OCI-LY3 (cell line): ENCODE data around the gene TSPAN15.

Experiments
- H2AFZ ChIP-seq: fragments of 200-600, 300-600 bp; shearing (Covaris generic); 2 replicates; pipeline ENCODE4 v1.6.0; 2014; ENCODE audit warnings: antibody characterized with exemption, low read depth, low read length
- H3K27ac ChIP-seq: fragments of 200-600, 300-600 bp; sonication (generic); 2 replicates; pipeline ENCODE4 v1.5.1; 2014; ENCODE audit warnings: mild to moderate bottlenecking, low read length, moderate library complexity, mixed read lengths
- H3K27me3 ChIP-seq: fragments of 200-600, 300-600 bp; sonication (generic); 2 replicates; pipeline ENCODE4 v1.6.1; 2014; ENCODE audit warnings: low read depth, low read length, mixed read lengths
- H3K36me3 ChIP-seq: fragments of 200-600, 300-600 bp; sonication (generic); replicated peaks from 2 replicates; pipeline ENCODE3; 2014; ENCODE audit warnings: low read depth, low read length, mixed read lengths
- H3K4me1 ChIP-seq: fragments of 300-600, 200-600 bp; sonication (generic); 2 replicates; pipeline ENCODE4 v1.6.1; 2014; ENCODE audit warnings: low read length, mixed read lengths
- H3K4me2 ChIP-seq: fragments of 200-600, 300-600 bp; sonication (generic); 2 replicates; pipeline ENCODE4 v1.6.1; 2014; ENCODE audit warnings: low read length, mixed read lengths
- H3K4me3 ChIP-seq: fragments of 300-600, 200-600 bp; sonication (generic); 2 replicates; pipeline ENCODE4 v1.5.1; 2014; ENCODE audit warnings: antibody characterized with exemption, mild to moderate bottlenecking, low read length, moderate library complexity
- H3K79me2 ChIP-seq: fragments of 300-600, 200-600 bp; shearing (Covaris generic); 2 replicates; pipeline ENCODE4 v1.6.1; 2014; ENCODE audit warnings: mild to moderate bottlenecking, low read length, mixed read lengths
- H3K9ac ChIP-seq: fragments of 300-600, 200-600 bp; shearing (Covaris generic); 2 replicates; pipeline ENCODE4 v1.6.0; 2014; ENCODE audit warnings: mild to moderate bottlenecking, low read length, moderate library complexity
- H3K9me3 ChIP-seq: fragments of 200-600, 300-600 bp; shearing (Covaris generic); 2 replicates; pipeline ENCODE4 v1.6.1; 2014; ENCODE audit warnings: low read length, mixed read lengths; ENCODE audit not compliant: insufficient read depth
- H4K20me1 ChIP-seq: fragments of 200-600, 300-600 bp; sonication (generic); 2 replicates; pipeline ENCODE4 v1.6.1; 2016; ENCODE audit warnings: low read length, mixed read lengths; ENCODE audit not compliant: insufficient read depth
- CTCF ChIP-seq: fragments of 200-600, 300-600 bp; sonication (generic); IDR thresholded peaks from 2 replicates; pipeline ENCODE4 v1.5.1; 2014; ENCODE audit warnings: antibody characterized with exemption, low read length, low read depth
- EZH2phosphoT487 ChIP-seq: fragments of 200-600 bp; shearing (Covaris generic); IDR thresholded peaks from 2 replicates; pipeline ENCODE4 v1.6.1; 2018; ENCODE audit warnings: antibody characterized with exemption, mixed run types, low read depth

The TSPAN15 gene

GRCh38 chr10:69435966-69436520 lies 15.2 kb upstream of the TSPAN15 start:
- Histone ChIP-seq H4K20me1 (no peaks in the 10 kb centered on the region), H3K4me3 (no peak overlapping the region), H3K9me3 (no peaks in the 10 kb centered on the region), H3K9ac (no peak overlapping the region), H3K4me2 (no peak overlapping the region), H3K79me2 (no peaks in the 10 kb centered on the region), H3K27me3 (no peaks in the 10 kb centered on the region), H3K4me1 (peaks cover 8% of the 10 kb centered on the region), H2AFZ (no peak overlapping the region), H3K36me3 (no peaks in the 10 kb centered on the region), H3K27ac (no peak overlapping the region)
- no peak for TF ChIP-seq CTCF
- no peak for TF ChIP-seq EZH2phosphoT487

- Histone ChIP-seq H3K27ac (no peak overlapping the region), H4K20me1 (no peaks in the 10 kb centered on the region), H3K4me3 (no peak overlapping the region), H3K4me1 (peaks cover 8% of the 10 kb centered on the region), H3K9ac (no peak overlapping the region), H3K36me3 (no peaks in the 10 kb centered on the region), H3K27me3 (no peaks in the 10 kb centered on the region), H3K9me3 (no peaks in the 10 kb centered on the region), H2AFZ (no peak overlapping the region), H3K4me2 (no peak overlapping the region), H3K79me2 (no peaks in the 10 kb centered on the region)
- TF ChIP-seq CTCF (no peak), EZH2phosphoT487 (no peak)
These were observed 13.7 kb upstream of the TSPAN15 start for GRCh38 chr10:69437321-69438259.

DNA sequence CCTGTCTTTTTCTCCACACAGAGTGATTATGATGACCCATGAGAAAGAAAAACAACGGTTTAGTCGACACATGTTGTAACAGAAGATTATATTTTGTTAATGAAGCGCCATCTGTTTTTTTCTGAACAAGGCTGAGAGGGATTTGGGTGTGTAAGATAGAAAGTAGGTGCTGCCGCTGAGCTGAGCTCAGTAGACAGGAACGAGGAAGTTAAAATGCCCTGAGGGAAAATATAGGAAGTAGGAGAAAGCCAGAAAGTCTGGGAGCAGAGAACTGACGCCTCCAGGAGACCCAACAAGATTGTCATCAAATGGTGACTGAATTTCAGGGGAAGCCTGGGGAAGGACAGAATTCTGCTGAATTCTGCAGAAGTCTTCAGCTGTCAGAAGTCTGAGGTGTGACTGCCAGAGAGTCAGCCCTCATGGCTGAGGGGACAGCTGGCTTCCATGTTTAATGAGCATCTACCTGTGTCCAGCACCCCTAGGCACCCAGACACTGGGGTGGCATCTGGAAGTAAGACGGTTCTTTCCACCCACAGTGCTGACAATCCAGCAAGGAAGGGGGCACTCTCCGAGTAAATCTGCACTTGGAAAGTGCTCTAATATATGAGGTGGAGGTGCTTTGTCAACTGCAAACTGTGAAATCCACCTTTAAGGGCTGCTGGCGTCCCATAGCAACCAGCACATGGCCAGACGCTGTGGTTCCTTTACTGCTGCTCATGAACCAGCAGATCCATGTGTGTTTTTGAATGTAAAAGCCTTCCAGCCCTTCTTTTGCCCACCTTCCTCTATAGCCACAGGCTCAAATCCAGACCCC lies 12.5 kb upstream of the TSPAN15 start:
- Histone ChIP-seq H3K4me2 (peak overlapping the region; percentile 37), H3K36me3 (no peaks in the 10 kb centered on the region), H3K79me2 (no peaks in the 10 kb centered on the region), H3K27me3 (no peaks in the 10 kb centered on the region), H3K9ac (no peak overlapping the region), H3K27ac (no peak overlapping the region), H3K4me3 (no peak overlapping the region), H4K20me1 (no peaks in the 10 kb centered on the region), H2AFZ (no peak overlapping the region), H3K4me1 (peaks cover 8% of the 10 kb centered on the region), H3K9me3 (no peaks in the 10 kb centered on the region)
- TF ChIP-seq CTCF (no peak), EZH2phosphoT487 (no peak)

DNA sequence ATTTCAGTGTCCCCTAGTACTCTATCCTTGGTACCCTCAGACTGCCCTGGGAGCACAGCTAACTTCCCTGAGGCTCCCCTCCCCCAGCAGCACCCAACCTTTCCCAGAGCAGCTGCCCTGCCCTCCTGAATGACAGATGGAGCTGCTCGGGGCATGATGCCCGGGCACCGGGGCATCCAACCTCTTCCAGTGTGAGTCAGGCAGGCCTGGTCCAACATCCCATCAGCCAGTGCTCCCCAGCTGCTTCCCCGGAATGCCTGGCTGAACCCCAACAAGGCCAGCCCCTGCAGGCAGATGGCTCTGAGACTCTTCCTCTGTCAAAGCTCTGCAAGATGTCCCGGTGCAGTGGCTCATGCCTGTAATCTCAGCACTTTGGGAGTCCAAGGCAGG lies 11.9 kb upstream of the TSPAN15 start:
- Histone ChIP-seq H3K4me1 (peaks cover 8% of the 10 kb centered on the region), H3K27me3 (no peaks in the 10 kb centered on the region), H3K27ac (no peak overlapping the region), H3K4me3 (no peak overlapping the region), H2AFZ (no peak overlapping the region), H3K36me3 (no peaks in the 10 kb centered on the region), H3K4me2 (no peak overlapping the region), H3K9me3 (no peaks in the 10 kb centered on the region), H3K9ac (no peak overlapping the region), H4K20me1 (no peaks in the 10 kb centered on the region), H3K79me2 (no peaks in the 10 kb centered on the region)
- TF ChIP-seq CTCF (no peak), EZH2phosphoT487 (no peak)
